ENCODE measurements around the gene SLFNL1.

The SLFNL1 gene

DNA sequence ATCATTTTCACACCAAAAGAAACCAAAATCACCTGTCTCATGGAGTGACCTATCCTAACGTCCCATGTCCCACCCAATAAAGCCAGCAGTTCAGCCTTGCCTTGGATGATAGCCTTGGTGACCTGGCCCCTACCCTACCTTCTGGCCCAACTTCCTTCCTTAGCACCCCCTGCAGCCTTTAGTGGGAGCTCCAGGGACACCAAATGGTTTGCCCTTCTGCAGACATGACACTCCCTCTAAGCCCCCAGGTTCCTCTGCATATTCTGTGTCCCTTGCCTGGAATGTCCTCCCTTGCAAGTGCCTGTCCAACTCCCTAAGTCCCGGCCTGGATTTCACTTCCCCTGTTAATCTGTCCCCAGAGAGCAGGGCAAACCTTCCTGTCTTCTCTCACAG lies 2.2 kb downstream of the SLFNL1 start:
- DNase-seq, result no peak

DNA sequence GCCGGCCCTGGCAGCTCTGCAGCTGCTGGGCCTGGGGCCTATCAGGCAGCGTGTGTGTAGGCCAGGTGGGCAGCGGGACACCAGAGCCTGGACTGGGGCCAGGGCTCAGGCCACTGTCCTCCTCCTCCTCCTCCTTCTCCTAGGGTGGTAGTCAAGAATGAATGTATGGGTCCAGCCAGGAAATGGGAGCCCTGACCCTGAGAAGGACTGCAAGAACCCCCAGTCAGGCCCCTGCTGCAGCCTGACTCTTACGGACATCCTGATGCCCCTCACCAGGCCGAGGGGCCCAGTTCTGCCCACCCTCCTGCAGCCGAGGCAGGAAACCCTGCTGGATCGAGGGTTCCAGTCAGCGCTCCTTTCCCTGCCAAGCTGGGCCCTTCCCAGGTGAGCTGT lies 3.5 kb downstream of the SLFNL1 start:
- no peak for DNase-seq

DNA sequence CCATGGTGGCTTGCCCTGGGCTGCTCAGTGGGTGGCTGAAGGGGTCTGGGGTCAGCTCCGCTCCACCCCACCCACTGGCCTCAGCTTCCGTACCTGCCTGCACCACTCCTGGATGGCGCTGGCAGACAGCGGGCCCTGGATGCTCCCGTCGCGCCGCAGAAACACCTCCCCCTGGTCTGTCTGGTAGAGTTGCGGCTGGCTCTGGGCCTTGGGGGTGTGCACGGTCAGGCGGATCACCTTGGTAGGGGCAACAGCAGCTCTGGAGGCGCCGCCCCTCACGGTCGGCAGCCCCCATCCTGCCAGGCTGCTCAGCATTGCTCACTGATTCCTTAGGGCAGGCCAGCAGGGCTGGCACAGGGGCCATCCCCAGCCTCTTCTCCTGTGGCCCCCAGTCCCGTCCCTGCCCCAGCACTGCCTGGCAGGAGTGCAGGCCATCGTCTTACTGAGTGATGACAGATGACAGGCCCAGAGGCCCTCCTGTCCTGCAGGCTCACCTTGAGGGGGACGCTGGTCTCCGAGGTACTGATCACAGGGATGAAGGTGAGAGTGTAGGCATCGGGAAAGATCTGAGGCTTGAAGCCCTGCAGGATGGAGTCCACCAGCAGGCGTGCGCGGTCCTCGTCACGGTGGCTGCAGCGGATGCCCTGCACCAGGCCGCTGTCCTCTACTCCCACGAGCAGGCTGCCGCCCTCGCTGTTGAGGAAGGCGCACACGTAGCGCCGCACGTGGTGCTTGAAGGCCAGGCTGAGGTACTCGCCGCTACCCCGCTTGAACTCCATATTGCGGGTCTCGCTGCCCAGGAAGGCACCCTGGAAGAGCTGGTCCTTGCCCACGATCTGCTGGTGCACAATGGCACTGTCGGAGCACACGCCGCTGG lies 4.1 kb downstream of the SLFNL1 start:
- DNase-seq, result no peak

DNA sequence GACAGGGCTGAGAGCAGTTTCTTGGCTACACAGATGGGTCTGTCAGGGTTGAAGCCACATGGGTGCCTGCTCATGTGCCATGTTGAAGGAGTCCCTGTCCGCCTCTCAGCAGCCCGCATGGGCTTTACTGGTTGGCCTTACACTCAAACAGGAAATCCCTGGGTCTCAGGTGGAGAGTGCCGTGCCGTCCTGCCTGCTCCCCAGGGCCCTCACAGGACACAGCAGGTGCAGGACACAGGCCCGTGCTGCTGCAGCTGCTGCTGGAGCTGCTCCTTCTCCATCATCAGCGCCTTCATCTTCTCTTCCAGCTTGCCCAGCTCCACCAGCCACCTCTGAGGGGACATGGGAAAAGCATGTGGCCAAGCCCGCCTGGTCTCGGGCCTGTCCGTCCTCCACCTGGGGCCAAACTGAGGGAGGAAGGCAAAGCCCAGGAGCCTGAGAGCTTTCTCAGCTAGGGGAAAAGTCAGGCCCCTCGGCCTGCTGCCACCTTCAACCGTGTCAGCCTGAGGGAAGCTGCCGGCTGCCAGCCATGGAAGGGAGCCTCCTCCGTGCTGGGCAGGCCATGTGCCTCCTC lies 5.5 kb downstream of the SLFNL1 start:
- no peak for DNase-seq

DNA sequence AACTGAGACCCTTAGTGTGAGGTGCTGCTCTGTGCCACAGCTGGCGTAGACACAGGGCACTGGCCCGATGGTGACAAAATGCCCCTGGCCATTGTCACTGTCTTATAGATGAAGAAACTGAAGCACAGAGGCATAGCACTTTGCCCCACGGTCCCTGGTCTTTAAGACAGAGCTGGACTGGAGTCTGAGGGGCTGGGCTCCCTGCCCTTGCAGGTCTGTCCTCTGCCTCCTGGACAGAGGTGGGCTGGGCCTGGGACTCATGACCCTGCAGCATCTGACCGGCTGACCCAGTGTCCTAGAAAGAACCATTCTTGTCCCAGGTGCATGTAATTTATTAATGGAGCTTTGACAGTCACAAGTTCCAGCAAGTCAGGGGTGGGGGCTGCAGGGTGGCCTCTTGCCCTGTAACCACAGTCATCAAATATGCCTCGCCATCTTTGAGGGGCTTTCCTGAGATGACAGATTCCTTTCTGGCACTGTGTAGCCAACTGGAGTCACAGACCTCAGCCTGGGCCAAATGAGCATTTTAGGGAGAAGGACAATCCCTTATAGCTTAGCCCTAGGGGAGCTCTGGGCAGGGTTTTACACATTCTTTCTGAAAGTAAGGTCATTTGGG lies 6.1 kb downstream of the SLFNL1 start:
- DNase-seq, result no peak

DNA sequence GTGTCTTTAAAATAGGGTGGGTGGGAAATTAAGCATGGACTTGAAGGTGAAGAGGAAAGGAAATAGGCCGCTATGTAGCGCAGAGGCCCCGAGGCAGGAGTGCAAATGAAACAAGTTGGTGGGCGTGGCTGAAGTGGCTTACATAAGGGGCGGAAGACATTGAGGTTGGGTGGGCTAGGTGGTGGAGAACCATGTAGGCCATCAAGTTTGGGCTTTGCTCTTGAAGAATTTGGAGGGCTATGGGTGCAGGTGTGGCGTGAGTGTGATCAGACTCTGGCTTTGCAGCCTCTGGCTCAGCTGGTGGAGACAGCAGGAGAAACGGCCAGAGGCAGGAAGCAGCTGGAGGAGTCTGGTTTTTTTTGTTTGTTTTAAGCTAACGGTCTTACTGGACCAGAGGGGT lies 6.7 kb downstream of the SLFNL1 start:
- DNase-seq, result no peak

DNA sequence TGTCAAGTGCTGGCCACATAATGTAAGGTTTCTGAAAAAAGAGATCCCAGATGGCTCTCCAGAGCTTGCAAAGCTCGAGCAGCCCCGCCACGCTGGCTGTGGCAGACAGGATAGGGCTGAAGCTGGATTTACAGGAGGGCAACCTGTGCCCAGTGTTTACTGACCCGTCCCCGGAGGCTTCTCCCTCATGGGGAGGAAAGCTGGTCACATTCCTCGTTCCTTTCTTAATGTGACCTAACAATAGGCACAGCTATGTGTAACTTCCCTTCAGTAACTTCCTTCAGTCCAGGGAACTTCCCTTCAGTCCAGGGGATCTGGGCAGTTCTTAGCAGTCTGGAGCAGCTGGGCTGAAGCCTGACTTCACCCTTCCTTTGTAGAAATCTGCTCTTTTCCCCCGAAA lies 7.7 kb downstream of the SLFNL1 start:
- DNase-seq, result no peak

DNA sequence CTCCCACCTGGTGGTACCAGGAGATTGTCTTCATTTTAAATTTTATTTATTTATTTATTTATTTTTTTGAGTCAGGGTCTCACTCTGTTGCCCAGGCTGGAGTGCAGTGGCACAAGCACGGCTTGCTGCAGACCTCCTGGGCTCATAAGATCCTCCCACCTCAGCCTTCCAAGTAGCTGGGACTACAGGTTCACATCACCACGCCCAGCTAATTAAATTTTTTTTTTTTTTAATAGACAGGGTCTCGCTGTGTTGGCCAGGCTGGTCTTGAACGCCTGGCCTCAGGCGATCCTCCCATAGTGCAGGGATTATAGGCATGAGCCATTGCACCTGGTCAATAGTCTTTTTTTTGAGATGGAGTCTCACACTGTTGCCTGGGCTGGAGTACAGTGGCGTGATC lies 8.5 kb downstream of the SLFNL1 start:
- DNase-seq, result no peak

DNA sequence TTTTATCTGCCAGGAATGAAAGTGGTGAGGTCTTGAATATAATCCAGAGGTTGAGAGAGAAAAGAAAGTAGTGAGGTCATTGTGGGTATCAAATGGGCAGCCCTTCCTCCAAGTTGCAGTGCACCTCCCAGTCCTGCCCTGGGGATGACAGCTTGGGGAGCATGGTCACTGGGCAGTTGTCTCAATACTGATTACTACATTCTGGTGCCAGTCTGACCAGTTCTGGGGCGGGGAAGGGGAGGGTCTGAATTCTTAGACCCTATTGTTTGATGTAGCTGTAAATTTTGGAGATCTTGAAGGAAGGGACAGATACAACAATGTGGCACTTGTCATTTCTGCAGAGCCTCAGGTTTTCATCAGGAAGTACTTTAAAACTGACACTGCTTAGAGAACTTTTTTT lies 11.2 kb downstream of the SLFNL1 start:
- DNase-seq, result no peak

DNA sequence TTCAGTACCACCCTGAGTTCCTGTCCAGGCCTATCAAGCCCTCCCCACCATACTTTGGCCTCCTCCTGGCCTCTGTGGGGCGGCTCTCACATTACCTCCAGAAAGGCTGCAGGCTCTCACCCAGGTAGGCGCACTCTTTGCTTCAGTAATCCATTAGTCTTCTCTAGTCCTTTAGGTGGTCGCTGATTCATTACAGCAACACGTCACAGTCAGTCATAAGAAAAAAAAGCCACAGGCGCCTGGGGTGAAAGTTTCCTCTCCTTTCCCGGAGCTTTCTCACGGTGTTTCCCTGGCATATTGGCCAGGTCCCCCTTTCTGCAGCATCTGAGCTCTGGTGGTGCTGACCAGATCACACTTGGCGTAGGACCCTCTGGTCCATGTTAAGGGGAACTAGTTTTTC lies 12.1 kb downstream of the SLFNL1 start:
- DNase-seq, result no peak

DNA sequence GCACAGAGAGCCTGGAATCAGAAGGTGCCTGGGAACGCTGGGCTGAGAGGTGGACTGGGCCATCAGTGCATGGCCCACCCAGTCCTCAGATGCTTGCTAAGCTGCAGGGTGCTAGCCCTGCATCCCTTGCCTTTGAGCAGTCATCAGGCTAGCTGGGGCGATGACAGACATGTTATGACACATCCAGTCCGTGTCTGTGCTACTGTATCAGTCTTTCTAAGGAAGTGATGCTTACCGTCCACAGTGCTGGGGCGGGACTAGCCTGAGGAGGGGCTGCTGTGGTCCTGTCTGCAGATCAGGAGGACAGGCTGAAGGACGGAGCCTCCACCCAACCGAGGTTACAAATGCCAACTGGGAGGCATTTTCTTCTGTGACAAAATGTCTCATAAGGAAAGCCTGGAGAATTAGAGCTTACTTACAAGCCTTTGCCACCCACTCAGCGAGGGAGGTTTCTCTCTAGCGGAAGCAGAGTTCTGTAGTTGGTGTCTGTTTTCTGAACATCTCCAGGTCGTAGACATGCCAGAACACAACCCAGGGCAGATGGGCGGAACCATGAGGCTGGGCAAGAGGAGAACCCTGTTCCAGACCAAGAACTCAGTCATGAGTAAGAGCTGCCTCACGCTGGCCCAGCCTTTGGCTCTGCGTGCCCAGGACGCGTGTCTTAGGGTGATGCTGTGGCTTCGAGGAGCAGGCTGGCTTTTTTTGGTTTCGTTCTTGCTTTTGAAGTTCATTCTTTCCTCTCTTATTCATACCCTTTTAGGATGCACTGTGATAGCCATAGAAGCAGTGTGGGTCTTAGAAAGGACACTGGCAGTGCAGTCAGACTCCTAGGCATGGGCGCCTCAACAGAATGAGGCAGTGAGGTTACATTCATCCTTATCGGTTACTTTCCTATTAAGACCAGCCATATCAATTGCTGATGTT lies 14.3 kb downstream of the SLFNL1 start:
- DNase-seq, result no peak

DNA sequence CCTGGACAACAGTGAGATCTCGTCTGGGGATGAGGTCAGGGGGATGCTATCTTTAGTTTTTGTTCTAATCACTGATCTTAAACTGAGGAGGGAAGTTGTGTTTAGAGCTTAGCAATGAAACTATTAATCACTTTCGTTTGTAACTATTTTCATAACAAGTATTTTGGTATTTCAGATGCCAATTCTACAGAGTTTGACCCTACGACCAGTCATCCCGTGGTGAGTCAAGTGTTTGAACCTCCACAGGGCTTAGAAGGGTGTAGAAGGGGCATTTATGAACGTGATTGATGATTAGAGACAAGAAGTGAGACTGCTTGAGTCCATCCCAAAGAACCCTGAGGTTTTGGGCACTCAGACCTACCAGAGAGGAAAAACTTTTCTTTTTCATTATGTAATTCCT lies 15.6 kb downstream of the SLFNL1 start:
- no peak for DNase-seq

DNA sequence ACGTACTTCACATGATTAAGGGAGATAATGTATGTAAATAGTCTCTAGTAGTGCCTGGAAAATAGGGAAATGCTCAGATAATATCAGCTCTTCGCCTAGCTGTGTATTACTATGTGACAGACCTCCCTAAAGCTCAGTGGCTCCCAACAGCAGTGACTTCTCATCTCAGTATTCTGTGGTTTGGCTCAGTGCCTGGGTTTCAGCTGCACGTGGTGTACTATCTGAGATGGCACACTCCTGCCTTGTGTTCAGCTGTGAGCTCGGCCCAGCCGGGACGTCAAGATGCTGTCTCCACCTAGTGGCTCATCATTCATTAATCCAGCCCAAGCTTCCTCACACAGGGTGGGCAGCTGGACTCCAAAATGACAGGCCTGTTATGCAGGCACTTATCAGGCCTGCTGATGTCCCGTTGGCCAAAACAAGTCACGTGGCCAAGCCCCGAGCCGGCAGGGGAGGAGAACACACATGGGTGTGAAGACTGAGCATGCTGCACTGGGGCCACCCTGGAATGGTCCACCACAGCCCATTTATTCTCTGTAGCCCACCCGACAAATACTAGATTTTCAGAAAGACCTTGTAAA lies 17.8 kb downstream of the SLFNL1 start:
- DNase-seq, result peak; percentile 49 to 99

DNA sequence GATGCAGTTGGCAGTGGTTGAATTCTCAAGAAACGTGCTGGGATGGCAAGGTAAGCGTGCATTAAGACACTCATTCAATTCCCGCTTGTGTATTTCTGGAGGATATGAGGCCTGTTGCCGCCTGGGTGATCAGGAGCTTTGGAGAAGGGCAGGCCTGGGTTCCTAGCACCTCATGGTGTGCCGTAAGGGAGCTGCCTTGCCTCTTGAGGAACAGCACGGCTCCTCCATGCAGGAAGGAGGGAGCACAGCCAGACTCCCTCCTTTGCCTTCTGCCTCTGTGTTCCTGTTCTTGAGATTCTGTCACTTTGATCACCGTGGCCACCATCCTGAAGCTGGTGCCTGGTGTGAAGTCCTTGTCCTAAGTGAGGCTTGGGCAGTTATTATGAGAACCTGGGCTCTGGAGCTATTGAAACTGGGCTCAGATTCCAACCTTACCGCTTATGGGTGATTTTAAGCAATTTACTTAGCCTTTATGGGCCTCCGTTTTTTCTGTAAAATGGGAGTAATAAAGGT lies 18.3 kb downstream of the SLFNL1 start:
- DNase-seq, result no peak

DNA sequence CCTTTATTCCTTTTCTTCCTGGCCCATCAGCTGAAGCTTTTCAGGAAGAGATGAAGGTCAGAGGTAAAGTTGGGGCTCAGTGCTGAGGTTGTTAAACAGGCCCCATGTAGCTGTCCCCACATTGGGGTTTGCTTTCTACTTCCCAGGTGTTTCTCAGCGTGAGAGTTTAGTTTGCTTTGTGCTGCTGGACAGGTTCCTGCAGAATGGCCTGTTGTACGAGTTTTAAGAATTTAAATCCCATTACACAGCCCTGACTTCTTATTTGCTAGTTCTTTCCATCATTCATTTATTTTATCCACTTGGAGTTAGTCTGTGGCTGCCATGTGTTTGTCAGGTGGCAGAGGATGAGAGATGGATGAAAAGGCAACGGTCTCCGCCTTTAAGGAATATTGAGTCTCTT lies 22.9 kb downstream of the SLFNL1 start:
- DNase-seq, result no peak

DNA sequence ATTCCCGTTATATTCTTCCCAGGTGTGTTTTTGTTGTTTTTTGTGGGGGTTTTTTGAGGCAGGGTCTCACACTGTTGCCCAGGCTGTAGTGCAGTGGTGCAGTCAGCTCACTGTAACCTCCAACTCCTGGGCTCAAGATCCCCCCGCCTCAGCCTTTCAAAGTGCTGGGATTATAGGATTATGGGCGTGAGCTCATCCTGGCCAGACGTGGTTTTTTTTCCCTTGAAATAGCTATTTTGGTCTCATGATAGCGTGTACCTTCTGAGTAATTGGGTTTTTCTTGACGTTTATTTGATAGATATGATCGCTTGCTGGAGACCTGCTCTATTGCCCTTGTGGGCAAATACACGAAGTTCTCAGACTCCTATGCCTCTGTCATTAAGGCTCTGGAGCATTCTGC lies 24.4 kb downstream of the SLFNL1 start:
- no peak for DNase-seq

DNA sequence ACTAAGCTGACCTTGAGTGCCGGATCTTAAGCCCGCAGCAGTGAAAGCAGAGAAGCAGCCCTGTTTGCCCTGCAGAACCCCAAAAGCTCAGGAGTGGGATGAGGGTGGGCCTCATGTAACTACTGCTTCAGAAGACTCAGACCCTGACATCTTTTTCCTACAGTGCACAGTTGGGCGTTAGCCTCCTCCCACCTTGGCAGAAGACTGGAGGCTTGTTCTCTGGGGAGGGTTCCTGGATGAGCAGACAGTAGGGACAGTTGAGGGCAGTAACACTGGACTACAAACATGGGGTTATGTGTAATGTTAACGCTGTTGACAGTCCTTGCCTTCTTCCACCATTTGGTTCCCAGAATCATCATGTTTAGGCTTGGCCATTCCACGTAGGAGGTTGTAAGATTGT lies 32.5 kb downstream of the SLFNL1 start:
- DNase-seq, result no peak

DNA sequence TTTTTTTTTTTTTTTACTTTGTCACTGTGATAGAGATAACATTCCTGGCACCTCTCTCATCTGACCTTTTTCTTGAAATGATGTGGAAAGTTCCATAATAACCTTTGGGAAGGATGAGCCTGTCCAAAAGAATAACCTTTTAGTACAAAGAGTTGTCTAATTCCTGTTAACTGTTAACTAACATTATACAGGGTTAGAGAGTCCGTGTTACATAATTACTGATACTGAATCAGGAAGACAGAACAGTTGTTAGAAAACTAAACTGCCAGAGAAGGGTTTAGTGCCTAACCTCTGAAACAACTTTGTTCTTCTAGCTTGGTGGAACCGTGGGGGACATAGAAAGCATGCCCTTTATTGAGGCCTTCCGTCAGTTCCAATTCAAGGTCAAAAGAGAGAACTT lies 33.2 kb downstream of the SLFNL1 start:
- no peak for DNase-seq

DNA sequence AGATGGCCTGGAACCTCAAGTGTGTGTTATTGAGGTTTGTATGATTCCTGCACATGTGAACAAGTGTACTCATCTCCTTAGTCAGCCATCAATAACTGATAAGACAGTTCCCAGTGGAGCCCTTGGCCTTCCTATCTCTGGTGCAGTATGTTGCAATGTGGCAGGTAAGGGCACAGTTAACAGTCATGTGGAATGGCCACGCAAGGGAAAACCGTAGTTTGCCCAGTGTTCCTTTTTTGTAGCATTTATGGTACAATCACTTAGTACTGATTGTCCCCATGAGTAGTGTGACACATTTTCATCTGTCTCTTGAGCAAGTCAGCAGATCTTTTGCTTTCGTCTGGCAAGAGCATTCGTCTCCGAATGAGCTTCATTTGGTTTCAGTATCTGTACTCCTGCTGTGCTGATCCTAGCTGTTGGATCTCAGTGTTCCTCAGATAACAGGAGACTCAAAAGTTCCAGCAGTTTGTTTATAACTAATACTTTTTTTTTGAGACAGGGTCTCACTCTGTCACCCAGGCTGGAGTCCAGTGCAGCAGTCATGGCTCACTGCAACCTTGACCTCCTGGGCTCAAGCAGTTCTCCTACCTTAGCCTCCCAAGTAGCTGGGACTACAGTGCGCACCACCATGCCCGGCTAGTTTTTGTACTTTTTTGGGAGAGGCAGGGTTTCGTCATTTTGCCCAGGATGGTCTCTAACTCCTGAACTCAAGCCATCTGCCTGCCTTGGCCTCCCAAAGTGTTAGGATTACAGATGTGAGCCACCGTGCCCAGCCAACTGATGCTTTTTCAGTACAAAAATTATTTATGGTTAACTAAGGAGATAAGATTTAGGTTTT lies 33.9 kb downstream of the SLFNL1 start:
- DNase-seq, result no peak

DNA sequence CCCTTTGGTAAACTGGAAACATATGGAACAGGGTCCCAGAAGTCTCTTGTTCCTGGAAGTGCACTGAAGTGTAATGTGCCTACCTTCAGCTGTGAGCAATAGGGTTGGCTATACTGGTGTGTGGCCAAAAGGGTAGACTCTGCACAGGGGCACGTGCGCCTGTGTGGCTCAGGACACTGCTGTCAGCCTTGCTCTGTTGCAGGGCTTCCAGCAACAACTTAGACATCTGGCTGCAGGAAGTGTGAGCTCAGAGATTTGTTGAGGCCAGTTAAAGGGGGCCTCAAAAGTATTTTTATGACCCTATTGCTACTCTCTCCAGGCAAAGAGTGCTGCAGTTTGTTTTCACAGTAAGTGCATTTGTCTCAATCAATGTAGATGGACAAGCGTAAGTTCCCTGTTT lies 34.6 kb downstream of the SLFNL1 start:
- no peak for DNase-seq

DNA sequence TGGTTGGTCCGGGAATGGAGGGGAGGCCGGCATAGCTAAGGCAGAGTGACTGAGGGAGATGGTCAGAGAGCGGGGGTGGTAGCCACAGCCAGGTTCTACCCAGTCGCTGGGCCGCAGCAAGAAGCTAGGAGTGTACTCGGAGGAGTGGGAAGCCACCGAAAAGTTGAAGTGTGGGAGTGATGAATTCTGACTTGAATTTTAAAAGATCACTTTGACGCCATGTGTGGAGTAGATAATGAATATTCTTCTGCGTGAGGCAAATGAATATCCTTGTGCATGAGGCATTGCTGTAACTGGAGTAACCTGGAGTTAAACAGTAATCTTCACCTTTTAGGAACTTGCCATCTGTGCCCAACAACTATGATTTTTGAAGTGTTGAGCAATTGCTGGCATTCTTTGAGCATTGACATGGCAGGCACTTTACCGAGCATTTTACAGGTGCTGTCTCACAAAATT lies 35.2 kb downstream of the SLFNL1 start:
- DNase-seq, result no peak

DNA sequence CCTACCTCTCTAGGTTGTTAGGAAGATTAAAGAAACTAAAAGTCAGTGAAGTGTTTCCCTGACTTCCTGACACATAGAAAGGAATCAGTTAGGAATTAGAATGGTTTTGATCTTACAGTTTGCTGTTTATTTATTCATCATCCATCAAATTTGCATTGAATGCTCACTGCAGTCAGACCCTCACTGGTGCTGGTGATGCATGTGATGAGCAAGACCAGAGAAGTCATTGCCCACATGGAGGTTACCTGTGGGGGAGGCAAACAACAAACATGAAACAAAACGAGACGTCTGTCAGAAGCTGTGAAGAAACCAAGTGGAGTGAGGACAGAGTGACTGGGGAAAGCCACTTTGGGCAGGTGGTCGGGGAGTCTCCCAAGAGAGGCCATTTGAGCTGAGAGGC lies 35.6 kb downstream of the SLFNL1 start:
- no peak for DNase-seq

All from bone marrow (tissue), 2 donors.